Measurements from ENCODE around the gene DEGS2. TPM values are rescaled to one million over a fixed set of nuclear protein-coding genes. Genes with fewer than 3 reads are reported as not detected.

DEGS2 gene
- total and polyA plus RNA-seq, 8 donors: 1.9 to 7.3 (median 4.8) TPM

GRCh38 chr14:100102156-100102785, 57.2 kb downstream of the DEGS2 start:
- intact Hi-C loops (cut with DNase I): loop anchor here in 1 of 3 donors (10.0 kb wide), 1 partner anchor 117 kb away; no protein-coding TSS in a partner anchor
- Histone ChIP-seq H3K27me3 (no peaks in the 10 kb centered on the region), H3K4me1 (no peaks in the 10 kb centered on the region), H3K27ac (no peak overlapping the region), H3K9me3 (no peaks in the 10 kb centered on the region), H3K36me3 (no peaks in the 10 kb centered on the region), H3K4me3 (no peak overlapping the region)
- WGBS, 2 donors: 85 to 90% methylated on average over 8 of the region's 8 CpGs
- ATAC-seq: no peak
- TF ChIP-seq, protein P1, sequence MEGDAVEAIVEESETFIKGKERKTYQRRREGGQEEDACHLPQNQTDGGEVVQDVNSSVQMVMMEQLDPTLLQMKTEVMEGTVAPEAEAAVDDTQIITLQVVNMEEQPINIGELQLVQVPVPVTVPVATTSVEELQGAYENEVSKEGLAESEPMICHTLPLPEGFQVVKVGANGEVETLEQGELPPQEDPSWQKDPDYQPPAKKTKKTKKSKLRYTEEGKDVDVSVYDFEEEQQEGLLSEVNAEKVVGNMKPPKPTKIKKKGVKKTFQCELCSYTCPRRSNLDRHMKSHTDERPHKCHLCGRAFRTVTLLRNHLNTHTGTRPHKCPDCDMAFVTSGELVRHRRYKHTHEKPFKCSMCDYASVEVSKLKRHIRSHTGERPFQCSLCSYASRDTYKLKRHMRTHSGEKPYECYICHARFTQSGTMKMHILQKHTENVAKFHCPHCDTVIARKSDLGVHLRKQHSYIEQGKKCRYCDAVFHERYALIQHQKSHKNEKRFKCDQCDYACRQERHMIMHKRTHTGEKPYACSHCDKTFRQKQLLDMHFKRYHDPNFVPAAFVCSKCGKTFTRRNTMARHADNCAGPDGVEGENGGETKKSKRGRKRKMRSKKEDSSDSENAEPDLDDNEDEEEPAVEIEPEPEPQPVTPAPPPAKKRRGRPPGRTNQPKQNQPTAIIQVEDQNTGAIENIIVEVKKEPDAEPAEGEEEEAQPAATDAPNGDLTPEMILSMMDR (IDR thresholded peaks at IDR 0.05): no peak
- no peak for FAIRE-seq
- no peak for DNase-seq

DNA sequence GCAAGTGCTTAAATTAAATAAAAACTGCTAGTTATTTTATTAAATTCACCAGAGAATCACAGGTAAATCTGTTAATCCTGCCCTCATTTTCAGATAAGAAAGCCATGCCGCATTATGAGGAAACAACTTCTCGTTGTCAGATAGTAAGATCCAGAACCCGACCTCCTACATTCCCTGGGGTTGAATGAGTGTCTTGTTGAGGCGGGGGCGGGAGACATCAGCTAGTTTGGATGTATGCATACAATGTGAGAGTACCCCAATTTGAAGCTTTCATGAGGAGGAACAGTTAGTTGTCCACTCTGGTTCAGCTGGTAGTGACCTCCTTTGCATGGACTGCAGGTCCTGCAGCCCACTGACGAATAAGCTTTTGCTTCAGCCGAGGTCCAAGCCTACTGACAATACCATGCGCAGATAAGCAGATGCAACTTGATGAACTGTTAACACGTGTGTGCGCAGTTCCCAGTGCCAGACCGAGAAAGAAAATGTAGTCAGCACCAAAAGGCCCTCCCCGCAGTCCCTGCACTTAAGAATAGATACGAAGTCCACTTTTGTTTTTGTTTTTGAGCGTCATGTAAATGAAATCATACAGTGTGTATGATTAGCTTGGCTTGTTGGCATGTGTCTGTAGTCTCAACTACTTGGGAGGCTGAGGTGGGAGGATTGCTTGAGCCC, 59.3 kb downstream of the DEGS2 start:
- no peak overlapping the region for H3K27ac ChIP-seq
- ATAC-seq (no peak), DNase-seq (no peak), FAIRE-seq (no peak)
- H3K27me3 ChIP-seq: no peaks in the 10 kb centered on the region
- intact Hi-C loops (cut with DNase I): loop anchor here in 1 of 3 donors (10.0 kb wide), 1 partner anchor 115 kb away; no protein-coding TSS in a partner anchor
- no peak overlapping the region for H3K4me3 ChIP-seq
- H3K9me3 ChIP-seq: no peaks in the 10 kb centered on the region
- no peaks in the 10 kb centered on the region for H3K36me3 ChIP-seq
- 94% methylated on average over 14 of the region's 14 CpGs for WGBS, 2 donors
- no peaks in the 10 kb centered on the region for H3K4me1 ChIP-seq
- TF ChIP-seq, protein P1 (IDR thresholded peaks at IDR 0.05): no peak

DNA sequence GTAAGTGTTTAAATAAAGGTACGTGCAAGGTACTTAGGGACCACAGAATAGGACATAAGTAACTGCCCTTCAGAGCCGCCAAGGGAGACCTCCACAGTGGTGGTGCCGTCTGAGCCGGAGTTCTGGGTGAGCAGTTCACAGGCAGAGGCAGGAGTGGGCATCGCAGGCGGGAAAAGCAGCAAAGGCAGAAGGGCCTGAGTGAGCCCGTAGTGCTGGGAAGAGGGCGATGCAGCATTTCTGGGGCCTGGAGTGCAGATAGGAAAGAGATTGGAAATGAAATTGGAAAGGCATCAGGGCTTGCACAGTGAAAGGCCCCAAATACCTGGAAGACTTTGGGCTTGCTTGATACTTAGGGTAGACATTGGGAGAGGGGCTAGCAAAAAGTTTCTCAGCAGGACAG, 61.3 kb downstream of the DEGS2 start:
- Histone ChIP-seq H3K27ac (no peak overlapping the region), H3K4me3 (no peak overlapping the region), H3K4me1 (no peaks in the 10 kb centered on the region), H3K9me3 (no peaks in the 10 kb centered on the region), H3K27me3 (no peaks in the 10 kb centered on the region), H3K36me3 (no peaks in the 10 kb centered on the region)
- WGBS, 2 donors: 87 to 97% methylated on average over 8 of the region's 8 CpGs
- no peak for DNase-seq
- intact Hi-C loops (cut with DNase I): no loop called here
- TF ChIP-seq, protein P1 (IDR thresholded peaks at IDR 0.05): no peak
- FAIRE-seq: no peak
- no peak for ATAC-seq

DNA sequence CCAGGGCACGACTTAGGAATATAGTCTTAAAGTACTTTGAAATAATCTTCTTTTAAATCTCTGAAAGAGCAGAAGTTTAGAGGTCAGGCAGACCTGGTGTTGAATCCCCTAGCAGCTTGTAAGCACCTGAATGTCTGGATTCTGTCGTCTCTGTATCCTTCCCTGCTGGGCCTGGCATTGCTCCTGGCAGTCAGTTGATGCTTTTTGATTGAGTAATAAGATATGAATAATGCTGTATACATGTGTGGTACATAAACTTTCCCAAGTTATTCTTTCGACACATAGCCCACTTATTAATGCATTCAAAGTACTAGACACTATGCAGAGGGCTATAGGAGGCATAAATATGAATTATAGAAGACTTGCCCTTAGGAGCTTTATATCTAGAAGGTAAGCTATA, 62.8 kb downstream of the DEGS2 start:
- H3K27ac ChIP-seq: no peak overlapping the region
- no peaks in the 10 kb centered on the region for H3K27me3 ChIP-seq
- DNase-seq (no peak), ATAC-seq (no peak), FAIRE-seq (no peak)
- H3K4me1 ChIP-seq: no peaks in the 10 kb centered on the region
- TF ChIP-seq, protein P1 (IDR thresholded peaks at IDR 0.05): no peak
- intact Hi-C loops (cut with DNase I): no loop called here
- no peaks in the 10 kb centered on the region for H3K9me3 ChIP-seq
- no peaks in the 10 kb centered on the region for H3K36me3 ChIP-seq
- H3K4me3 ChIP-seq: no peak overlapping the region
- WGBS, 2 donors: 90 to 91% methylated on average over 3 of the region's 3 CpGs

Small RNA genes lying within 50 kb of the gene (microRNA-seq; reads per million reads assigned to microRNA genes)
- gene MIR151B (100 to 136 reads per million in 2 donors), gene MIR342 (701 to 721 reads per million in 2 donors)

Other genes starting within 250 kb of the DEGS2 start
- gene EVL, start 94.2 kb downstream of the DEGS2 start, total RNA-seq: 10 to 100 TPM; 23.0 to 59.8 (median 36.0) TPM
- 10 to 100 TPM; 54.8 to 68.4 TPM for gene EVL, start 94.2 kb downstream of the DEGS2 start, polyA plus RNA-seq
- gene YY1, start 79.5 kb upstream of the DEGS2 start, total RNA-seq: 10 to 100 TPM; 18.6 to 38.7 (median 26.4) TPM
- 10 to 100 TPM; 10.5 to 17.8 TPM for gene YY1, start 79.5 kb upstream of the DEGS2 start, polyA plus RNA-seq
- 10 to 100 TPM; 10.6 to 57.6 (median 17.4) TPM for gene SLC25A29, start 146.8 kb upstream of the DEGS2 start, total RNA-seq
- gene SLC25A29, start 146.8 kb upstream of the DEGS2 start, polyA plus RNA-seq: 10 to 100 TPM; 75.4 to 85.2 TPM
- gene SLC25A47, start 163.7 kb upstream of the DEGS2 start, total RNA-seq: under 1 TPM in 2 of 6 donors, not detected in 4; 0.12 to 0.28 TPM
- under 1 TPM; 0.07 to 0.11 TPM for gene SLC25A47, start 163.7 kb upstream of the DEGS2 start, polyA plus RNA-seq
- 1 to 10 TPM; 4.1 to 7.7 (median 6.3) TPM for gene WDR25, start 216.8 kb upstream of the DEGS2 start, total RNA-seq
- 1 to 10 TPM; 6.3 to 8.9 TPM for gene WDR25, start 216.8 kb upstream of the DEGS2 start, polyA plus RNA-seq